Astrocyte (in vitro differentiated cells and primary cell): ENCODE measurements around the gene ZXDC. TPM values are rescaled to one million over a fixed set of nuclear protein-coding genes. Genes with fewer than 3 reads are reported as not detected.

ENCODE experiments used
- DNase-seq: peaks from one replicate; pipeline ENCODE4 v3.0.0-alpha.2; 2010; ENCODE audit warnings: low read depth
- FAIRE-seq: peaks from 2 replicates; lab custom pipeline; 2011; peaks lifted over from hg19 to GRCh38; lab: Jason Lieb, UNC
- H2AFZ ChIP-seq: 2 replicates; pipeline ENCODE4 v1.6.0; 2012; ENCODE audit warnings: low read depth, low read length, inconsistent platforms
- H3K27ac ChIP-seq: 2 replicates; pipeline ENCODE4 v1.5.1; 2011; ENCODE audit warnings: low read depth, low read length, inconsistent platforms
- H3K27me3 ChIP-seq: 2 replicates; pipeline ENCODE4 v1.6.0; 2011; ENCODE audit warnings: low read length, inconsistent platforms; ENCODE audit not compliant: insufficient read depth
- H3K36me3 ChIP-seq: 2 replicates; pipeline ENCODE4 v1.5.1; 2011; ENCODE audit warnings: low read length, inconsistent platforms; ENCODE audit not compliant: insufficient read depth
- H3K4me1 ChIP-seq: 2 replicates; pipeline ENCODE4 v1.5.1; 2011; ENCODE audit warnings: low read length, inconsistent platforms; ENCODE audit not compliant: insufficient read depth
- H3K4me2 ChIP-seq: 2 replicates; pipeline ENCODE4 v1.6.0; 2012; ENCODE audit warnings: low read length, inconsistent platforms
- H3K4me3 ChIP-seq: 2 replicates; pipeline ENCODE4 v1.5.1; 2011; ENCODE audit warnings: low read depth, mild to moderate bottlenecking, low read length, inconsistent platforms; ENCODE audit not compliant: insufficient read depth
- H3K79me2 ChIP-seq: 2 replicates; pipeline ENCODE4 v1.6.0; 2012; ENCODE audit warnings: mild to moderate bottlenecking, low read length, inconsistent platforms; ENCODE audit not compliant: insufficient read depth
- H3K9ac ChIP-seq: 2 replicates; pipeline ENCODE4 v1.6.0; 2012; ENCODE audit warnings: mild to moderate bottlenecking, low read length, inconsistent platforms
- H3K9me3 ChIP-seq: 2 replicates; pipeline ENCODE4 v1.5.1; 2012; ENCODE audit warnings: low read depth, mild to moderate bottlenecking, low read length, inconsistent platforms; ENCODE audit not compliant: insufficient read depth
- H4K20me1 ChIP-seq: 2 replicates; pipeline ENCODE4 v1.6.0; 2012; ENCODE audit warnings: low read length, inconsistent platforms; ENCODE audit not compliant: insufficient read depth
- H3K27ac Mint-ChIP-seq: one replicate; pipeline ENCODE4 v1.8.0; 2021; ENCODE audit warnings: mild to moderate bottlenecking, mixed read lengths; ENCODE audit not compliant: unreplicated experiment
- H3K27me3 Mint-ChIP-seq: one replicate; pipeline ENCODE4 v1.8.0; 2021; ENCODE audit warnings: low read depth, mixed read lengths; ENCODE audit not compliant: unreplicated experiment
- H3K36me3 Mint-ChIP-seq: one replicate; pipeline ENCODE4 v1.8.0; 2021; ENCODE audit warnings: low read depth, mixed read lengths; ENCODE audit not compliant: unreplicated experiment
- H3K4me1 Mint-ChIP-seq: one replicate; pipeline ENCODE4 v1.8.0; 2021; ENCODE audit warnings: low read depth, mixed read lengths; ENCODE audit not compliant: unreplicated experiment
- H3K4me3 Mint-ChIP-seq: one replicate; pipeline ENCODE4 v1.8.0; 2021; ENCODE audit warnings: mild to moderate bottlenecking, moderate library complexity, mixed read lengths; ENCODE audit not compliant: unreplicated experiment
- H3K9me3 Mint-ChIP-seq: one replicate; pipeline ENCODE4 v1.8.0; 2021; ENCODE audit warnings: mild to moderate bottlenecking, mixed read lengths; ENCODE audit not compliant: unreplicated experiment
- CTCF ChIP-seq: IDR thresholded peaks from 2 replicates; pipeline ENCODE4 v1.5.1; 2011; ENCODE audit warnings: low read depth, mild to moderate bottlenecking, inconsistent platforms, low read length, moderate library complexity; ENCODE audit not compliant: insufficient read depth
- EZH2 ChIP-seq: IDR thresholded peaks from 2 replicates; pipeline ENCODE4 v1.6.1; 2012; ENCODE audit warnings: mild to moderate bottlenecking, low read length, inconsistent platforms; ENCODE audit not compliant: insufficient read depth
- total RNA-seq: library from RNA; stranded (reverse); gene quantifications from 2 replicates; pipeline ENCODE4 v1.2.1, GENCODE V29; 2021

The ZXDC gene
- total RNA-seq, 1 donor from 2014 or later: 19.6 TPM

GRCh38 chr3:126518779-126519177, 43.1 kb upstream of the ZXDC start:
- Histone ChIP-seq H3K4me3 (no peak overlapping the region), H3K27ac (no peak overlapping the region), H3K79me2 (no peaks in the 10 kb centered on the region), H3K9ac (no peak overlapping the region), H3K27me3 (peaks cover 24% of the 10 kb centered on the region), H3K4me2 (no peak overlapping the region), H2AFZ (no peak overlapping the region), H3K9me3 (no peaks in the 10 kb centered on the region), H3K4me1 (peaks cover 3% of the 10 kb centered on the region), H4K20me1 (no peaks in the 10 kb centered on the region), H3K36me3 (no peaks in the 10 kb centered on the region)
- FAIRE-seq: no peak
- Mint-ChIP-seq H3K27me3 (peaks cover 61% of the 10 kb centered on the region), H3K9me3 (no peaks in the 10 kb centered on the region), H3K27ac (no peak overlapping the region), H3K4me3 (no peak overlapping the region), H3K4me1 (no peaks in the 10 kb centered on the region), H3K36me3 (peaks cover 3% of the 10 kb centered on the region)
- TF ChIP-seq CTCF (no peak), EZH2 (no peak)
- no peak for DNase-seq

- Histone ChIP-seq H3K27me3 (peaks cover 19% of the 10 kb centered on the region), H3K4me1 (no peaks in the 10 kb centered on the region), H4K20me1 (no peaks in the 10 kb centered on the region), H3K27ac (no peak overlapping the region), H3K9ac (no peak overlapping the region), H3K9me3 (no peaks in the 10 kb centered on the region), H3K36me3 (no peaks in the 10 kb centered on the region), H3K79me2 (no peaks in the 10 kb centered on the region), H2AFZ (no peak overlapping the region), H3K4me2 (no peak overlapping the region), H3K4me3 (no peak overlapping the region)
- FAIRE-seq (no peak), DNase-seq (no peak)
- Mint-ChIP-seq H3K36me3 (peaks cover 3% of the 10 kb centered on the region), H3K27ac (no peak overlapping the region), H3K4me1 (no peaks in the 10 kb centered on the region), H3K4me3 (no peak overlapping the region), H3K9me3 (no peaks in the 10 kb centered on the region), H3K27me3 (peaks cover 57% of the 10 kb centered on the region)
- TF ChIP-seq EZH2: no peak
- no peak for TF ChIP-seq CTCF
These were observed 42.5 kb upstream of the ZXDC start for GRCh38 chr3:126517986-126518778.

GRCh38 chr3:126517291-126517951, 41.7 kb upstream of the ZXDC start, which contains the start of gene UROC1:
Gene UROC1, minus strand, starts transcription at chr3:126517773. Its CDS starts 54 bp downstream, at chr3:126517719.
- no peaks in the 10 kb centered on the region for H3K9me3 ChIP-seq
- Mint-ChIP-seq H3K36me3 (peaks cover 3% of the 10 kb centered on the region), H3K4me3 (no peak within 1 kb of the TSS), H3K27ac (no peak within 1 kb of the TSS), H3K9me3 (no peaks in the 10 kb centered on the region), H3K4me1 (no peaks in the 10 kb centered on the region), H3K27me3 (peaks cover 53% of the 10 kb centered on the region)
- TF ChIP-seq CTCF: no peak
- TF ChIP-seq EZH2: no peak
- DNase-seq: no peak
- no peak within 1 kb of the TSS for H2AFZ ChIP-seq
- H4K20me1 ChIP-seq: no peaks in the 10 kb centered on the region
- peaks cover 12% of the 10 kb centered on the region for H3K27me3 ChIP-seq
- no peaks in the 10 kb centered on the region for H3K79me2 ChIP-seq
- H3K4me3 ChIP-seq: no peak within 1 kb of the TSS
- no peaks in the 10 kb centered on the region for H3K4me1 ChIP-seq
- no peak for FAIRE-seq
- H3K9ac ChIP-seq: no peak within 1 kb of the TSS
- no peak within 1 kb of the TSS for H3K27ac ChIP-seq
- H3K36me3 ChIP-seq: no peaks in the 10 kb centered on the region
- H3K4me2 ChIP-seq: no peak within 1 kb of the TSS
